ENCODE measurements around the gene EPN3.

Gene EPN3

DNA sequence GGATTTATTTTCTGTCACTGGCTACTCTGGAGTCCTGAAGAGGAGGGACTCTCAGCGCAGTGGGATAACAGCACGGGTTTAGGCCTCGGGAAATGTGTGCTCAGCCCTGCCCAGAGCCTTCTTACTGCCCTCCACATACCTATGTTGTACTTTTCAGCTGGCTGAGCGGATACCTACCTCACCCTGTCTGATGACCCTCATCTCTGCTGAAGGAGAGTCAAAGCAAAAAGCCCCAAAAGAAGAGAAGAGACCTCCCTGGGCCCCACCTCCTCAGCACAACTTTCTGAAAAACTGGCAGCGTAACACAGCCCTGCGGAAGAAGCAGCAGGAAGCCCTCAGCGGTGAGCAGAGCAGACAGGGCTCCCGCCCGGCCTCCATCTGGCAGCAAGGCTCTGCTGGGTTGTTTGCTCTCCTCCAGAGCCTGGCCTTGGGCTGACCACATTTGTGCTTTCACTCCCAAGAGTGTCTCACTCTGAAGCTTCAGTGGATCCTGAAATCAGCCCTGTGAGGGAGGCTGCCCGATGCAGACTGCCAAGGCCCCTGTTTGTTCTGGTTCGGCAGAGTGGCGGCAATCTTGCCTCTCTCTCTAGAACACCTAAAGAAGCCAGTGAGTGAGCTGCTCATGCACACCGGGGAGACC lies 14.0 kb upstream of the EPN3 start:
- Histone ChIP-seq H2BK5ac (ENCODE audit: low read length) (no peak overlapping the region), H3K4ac (ENCODE audit: low read depth, low read length) (no peak overlapping the region), H3K79me1 (ENCODE audit: low read length) (no peaks in the 10 kb centered on the region), H3K4me3 (ENCODE audit: low read length) (no peak overlapping the region), H3K27me3 (ENCODE audit: insufficient read depth, low read length, poor library complexity) (no peaks in the 10 kb centered on the region), H3K79me2 (ENCODE audit: control insufficient read depth, insufficient read depth, low read length) (no peaks in the 10 kb centered on the region), H3K4me2 (ENCODE audit: low read length) (no peak overlapping the region), H3K23ac (ENCODE audit: low read length) (no peak overlapping the region), H3K27ac (ENCODE audit: low read depth, low read length) (no peak overlapping the region), H3K4me1 (ENCODE audit: control insufficient read depth, low read depth, low read length) (no peaks in the 10 kb centered on the region), H4K5ac (ENCODE audit: low read length) (no peak overlapping the region), H3K36me3 (ENCODE audit: control insufficient read depth, insufficient read depth, low read length) (no peaks in the 10 kb centered on the region), H4K8ac (ENCODE audit: low read depth, low read length) (no peak overlapping the region), H3K9ac (ENCODE audit: low read length) (no peak overlapping the region), H3K18ac (ENCODE audit: low read length) (no peak overlapping the region), H2BK120ac (ENCODE audit: low read depth, low read length) (no peak overlapping the region), H2AK5ac (ENCODE audit: low read length) (no peak overlapping the region), H2BK15ac (replicated peaks; ENCODE audit: low read depth) (no peak overlapping the region), H3K56ac (ENCODE audit: low read length) (no peak overlapping the region)
- DNase-seq: no peak
- no CpG with 5 or more reads among the region's 13 CpGs for WGBS (ENCODE audit: extremely low coverage, insufficient coverage, low lambda C conversion rate)

DNA sequence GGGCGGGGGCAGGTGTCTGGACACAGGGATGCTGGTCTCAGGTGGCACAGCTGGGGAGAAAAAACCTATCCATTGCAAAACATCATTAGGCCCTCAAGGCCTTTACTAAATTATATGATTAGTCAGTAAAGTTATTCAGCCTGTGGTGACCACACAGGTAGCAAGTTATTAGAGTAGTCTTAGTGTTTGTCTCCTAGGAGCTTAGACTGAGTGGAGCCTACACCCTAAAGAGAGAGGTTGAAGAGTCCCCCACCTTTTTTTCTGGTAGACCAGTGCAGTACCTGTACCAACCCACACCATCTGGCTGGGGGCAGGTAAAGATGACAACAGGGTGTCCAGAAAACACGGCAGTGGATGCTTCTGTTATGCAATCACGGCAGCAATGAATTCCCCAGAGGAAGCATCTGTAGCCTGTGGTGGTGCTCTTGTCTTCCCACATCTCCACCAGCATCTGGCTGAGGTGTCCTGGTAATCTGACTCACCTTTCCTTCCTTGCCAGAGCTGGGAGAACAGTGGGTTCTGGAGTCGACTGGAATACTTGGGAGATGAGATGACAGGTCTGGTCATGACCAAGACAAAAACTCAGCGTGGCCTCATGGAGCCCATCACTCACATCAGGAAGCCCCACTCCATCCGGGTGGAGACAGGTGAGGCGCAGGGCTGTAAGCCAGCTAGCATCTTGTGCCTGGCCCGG lies 13.2 kb upstream of the EPN3 start:
- Histone ChIP-seq H3K4me3 (ENCODE audit: low read length) (no peak overlapping the region), H3K27ac (ENCODE audit: low read depth, low read length) (no peak overlapping the region), H3K23ac (ENCODE audit: low read length) (no peak overlapping the region), H3K4ac (ENCODE audit: low read depth, low read length) (no peak overlapping the region), H3K9ac (ENCODE audit: low read length) (no peak overlapping the region), H4K5ac (ENCODE audit: low read length) (no peak overlapping the region), H3K4me2 (ENCODE audit: low read length) (no peak overlapping the region), H3K56ac (ENCODE audit: low read length) (no peak overlapping the region), H2AK5ac (ENCODE audit: low read length) (no peak overlapping the region), H3K36me3 (ENCODE audit: control insufficient read depth, insufficient read depth, low read length) (no peaks in the 10 kb centered on the region), H3K79me1 (ENCODE audit: low read length) (no peaks in the 10 kb centered on the region), H2BK15ac (replicated peaks; ENCODE audit: low read depth) (no peak overlapping the region), H3K79me2 (ENCODE audit: control insufficient read depth, insufficient read depth, low read length) (no peaks in the 10 kb centered on the region), H3K27me3 (ENCODE audit: insufficient read depth, low read length, poor library complexity) (no peaks in the 10 kb centered on the region), H3K18ac (ENCODE audit: low read length) (no peak overlapping the region), H3K4me1 (ENCODE audit: control insufficient read depth, low read depth, low read length) (no peaks in the 10 kb centered on the region), H2BK5ac (ENCODE audit: low read length) (no peak overlapping the region), H4K8ac (ENCODE audit: low read depth, low read length) (no peak overlapping the region), H2BK120ac (ENCODE audit: low read depth, low read length) (no peak overlapping the region)
- DNase-seq: no peak
- no CpG with 5 or more reads among the region's 8 CpGs for WGBS (ENCODE audit: extremely low coverage, insufficient coverage, low lambda C conversion rate)

DNA sequence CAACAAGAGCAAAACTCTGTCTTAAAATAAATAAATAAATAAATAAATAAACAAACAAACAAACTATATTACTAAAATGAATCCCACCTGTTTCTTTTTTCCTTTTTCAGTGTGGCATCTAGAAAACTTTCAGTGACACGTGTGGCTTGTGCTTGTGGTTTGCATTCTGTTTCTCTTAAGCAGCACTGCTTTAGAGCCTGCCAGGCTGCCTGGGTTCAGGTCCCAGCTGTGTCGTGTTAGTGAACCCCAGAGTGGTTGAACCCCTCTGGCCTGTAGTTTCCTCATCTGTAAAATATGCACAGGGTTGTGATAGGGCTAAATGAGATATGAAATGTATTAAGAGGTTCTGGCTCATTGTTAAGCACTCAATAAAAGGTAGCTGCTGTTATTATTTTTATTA lies 12.1 kb upstream of the EPN3 start:
- H2BK5ac ChIP-seq (ENCODE audit: low read length): no peak overlapping the region
- H3K4ac ChIP-seq (ENCODE audit: low read depth, low read length): no peak overlapping the region
- no peak overlapping the region for H3K9ac ChIP-seq (ENCODE audit: low read length)
- H3K4me1 ChIP-seq (ENCODE audit: control insufficient read depth, low read depth, low read length): no peaks in the 10 kb centered on the region
- no peak overlapping the region for H4K8ac ChIP-seq (ENCODE audit: low read depth, low read length)
- no peak overlapping the region for H3K18ac ChIP-seq (ENCODE audit: low read length)
- no peak overlapping the region for H4K5ac ChIP-seq (ENCODE audit: low read length)
- no peak overlapping the region for H3K23ac ChIP-seq (ENCODE audit: low read length)
- no peak overlapping the region for H2BK15ac ChIP-seq (replicated peaks; ENCODE audit: low read depth)
- H3K79me2 ChIP-seq (ENCODE audit: control insufficient read depth, insufficient read depth, low read length): no peaks in the 10 kb centered on the region
- H3K36me3 ChIP-seq (ENCODE audit: control insufficient read depth, insufficient read depth, low read length): no peaks in the 10 kb centered on the region
- WGBS (ENCODE audit: extremely low coverage, insufficient coverage, low lambda C conversion rate): no CpG with 5 or more reads among the region's 2 CpGs
- no peak overlapping the region for H2AK5ac ChIP-seq (ENCODE audit: low read length)
- H2BK120ac ChIP-seq (ENCODE audit: low read depth, low read length): no peak overlapping the region
- no peaks in the 10 kb centered on the region for H3K27me3 ChIP-seq (ENCODE audit: insufficient read depth, low read length, poor library complexity)
- no peak overlapping the region for H3K4me2 ChIP-seq (ENCODE audit: low read length)
- H3K27ac ChIP-seq (ENCODE audit: low read depth, low read length): no peak overlapping the region
- H3K56ac ChIP-seq (ENCODE audit: low read length): no peak overlapping the region
- no peaks in the 10 kb centered on the region for H3K79me1 ChIP-seq (ENCODE audit: low read length)
- no peak overlapping the region for H3K4me3 ChIP-seq (ENCODE audit: low read length)
- DNase-seq: no peak

DNA sequence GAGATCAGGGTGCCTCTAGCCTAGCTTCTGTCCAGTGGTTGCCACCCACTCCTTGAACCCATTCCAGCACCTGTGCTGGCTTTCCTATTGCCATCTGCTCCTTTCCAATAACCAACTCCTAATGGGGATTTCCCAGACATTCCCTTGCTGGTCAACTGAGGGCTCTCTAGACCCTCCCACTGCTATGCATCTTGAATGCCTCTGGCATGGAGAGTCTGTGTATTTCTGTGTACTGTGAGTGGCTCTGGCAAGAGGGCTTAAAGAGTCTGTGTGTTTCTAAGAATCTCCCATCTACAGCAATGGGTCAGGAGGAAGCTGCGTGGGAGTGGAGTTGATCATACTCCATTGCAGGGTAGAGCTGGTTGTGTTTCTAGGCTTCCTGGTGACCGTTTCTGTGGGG lies 11.0 kb upstream of the EPN3 start:
- no peaks in the 10 kb centered on the region for H3K4me1 ChIP-seq (ENCODE audit: control insufficient read depth, low read depth, low read length)
- no peak for DNase-seq
- H3K23ac ChIP-seq (ENCODE audit: low read length): no peak overlapping the region
- no peak overlapping the region for H2BK5ac ChIP-seq (ENCODE audit: low read length)
- no peak overlapping the region for H4K8ac ChIP-seq (ENCODE audit: low read depth, low read length)
- H3K9ac ChIP-seq (ENCODE audit: low read length): no peak overlapping the region
- H3K4me3 ChIP-seq (ENCODE audit: low read length): no peak overlapping the region
- H4K5ac ChIP-seq (ENCODE audit: low read length): no peak overlapping the region
- no peak overlapping the region for H3K4ac ChIP-seq (ENCODE audit: low read depth, low read length)
- no peaks in the 10 kb centered on the region for H3K79me1 ChIP-seq (ENCODE audit: low read length)
- H2AK5ac ChIP-seq (ENCODE audit: low read length): no peak overlapping the region
- no peak overlapping the region for H2BK15ac ChIP-seq (replicated peaks; ENCODE audit: low read depth)
- no peaks in the 10 kb centered on the region for H3K36me3 ChIP-seq (ENCODE audit: control insufficient read depth, insufficient read depth, low read length)
- H3K79me2 ChIP-seq (ENCODE audit: control insufficient read depth, insufficient read depth, low read length): no peaks in the 10 kb centered on the region
- H3K27ac ChIP-seq (ENCODE audit: low read depth, low read length): no peak overlapping the region
- H3K27me3 ChIP-seq (ENCODE audit: insufficient read depth, low read length, poor library complexity): no peaks in the 10 kb centered on the region
- WGBS (ENCODE audit: extremely low coverage, insufficient coverage, low lambda C conversion rate): no CpG with 5 or more reads among the region's 2 CpGs
- no peak overlapping the region for H2BK120ac ChIP-seq (ENCODE audit: low read depth, low read length)
- no peak overlapping the region for H3K56ac ChIP-seq (ENCODE audit: low read length)
- H3K18ac ChIP-seq (ENCODE audit: low read length): no peak overlapping the region
- H3K4me2 ChIP-seq (ENCODE audit: low read length): no peak overlapping the region

DNA sequence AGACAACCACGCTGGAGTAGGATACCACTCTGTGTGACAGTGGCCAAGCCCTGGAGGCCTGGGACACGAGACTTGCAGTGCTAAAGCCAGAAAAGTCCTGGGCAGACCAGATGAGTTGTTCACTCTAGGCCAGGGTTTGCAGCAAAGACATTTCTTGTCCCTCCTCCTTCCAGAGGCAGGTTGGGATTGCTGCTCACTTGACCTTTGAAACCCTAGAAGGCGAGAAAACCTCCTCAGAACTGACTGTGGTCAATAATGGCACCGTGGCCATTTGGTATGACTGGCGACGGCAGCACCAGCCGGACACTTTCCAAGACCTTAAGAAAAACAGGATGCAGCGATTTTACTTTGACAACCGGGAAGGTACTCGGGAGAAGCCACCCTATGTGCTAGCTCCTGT lies 9.8 kb upstream of the EPN3 start:
- H4K5ac ChIP-seq (ENCODE audit: low read length): no peak overlapping the region
- H3K4me3 ChIP-seq (ENCODE audit: low read length): no peak overlapping the region
- H2BK120ac ChIP-seq (ENCODE audit: low read depth, low read length): no peak overlapping the region
- H3K4me2 ChIP-seq (ENCODE audit: low read length): no peak overlapping the region
- no peaks in the 10 kb centered on the region for H3K79me1 ChIP-seq (ENCODE audit: low read length)
- no peak overlapping the region for H3K27ac ChIP-seq (ENCODE audit: low read depth, low read length)
- no peaks in the 10 kb centered on the region for H3K79me2 ChIP-seq (ENCODE audit: control insufficient read depth, insufficient read depth, low read length)
- H3K27me3 ChIP-seq (ENCODE audit: insufficient read depth, low read length, poor library complexity): no peaks in the 10 kb centered on the region
- no CpG with 5 or more reads among the region's 10 CpGs for WGBS (ENCODE audit: extremely low coverage, insufficient coverage, low lambda C conversion rate)
- H3K9ac ChIP-seq (ENCODE audit: low read length): no peak overlapping the region
- no peak overlapping the region for H3K23ac ChIP-seq (ENCODE audit: low read length)
- H3K18ac ChIP-seq (ENCODE audit: low read length): no peak overlapping the region
- H3K4ac ChIP-seq (ENCODE audit: low read depth, low read length): no peak overlapping the region
- no peaks in the 10 kb centered on the region for H3K36me3 ChIP-seq (ENCODE audit: control insufficient read depth, insufficient read depth, low read length)
- DNase-seq: no peak
- H2BK5ac ChIP-seq (ENCODE audit: low read length): no peak overlapping the region
- no peak overlapping the region for H2BK15ac ChIP-seq (replicated peaks; ENCODE audit: low read depth)
- H2AK5ac ChIP-seq (ENCODE audit: low read length): no peak overlapping the region
- H3K56ac ChIP-seq (ENCODE audit: low read length): no peak overlapping the region
- no peaks in the 10 kb centered on the region for H3K4me1 ChIP-seq (ENCODE audit: control insufficient read depth, low read depth, low read length)
- no peak overlapping the region for H4K8ac ChIP-seq (ENCODE audit: low read depth, low read length)

DNA sequence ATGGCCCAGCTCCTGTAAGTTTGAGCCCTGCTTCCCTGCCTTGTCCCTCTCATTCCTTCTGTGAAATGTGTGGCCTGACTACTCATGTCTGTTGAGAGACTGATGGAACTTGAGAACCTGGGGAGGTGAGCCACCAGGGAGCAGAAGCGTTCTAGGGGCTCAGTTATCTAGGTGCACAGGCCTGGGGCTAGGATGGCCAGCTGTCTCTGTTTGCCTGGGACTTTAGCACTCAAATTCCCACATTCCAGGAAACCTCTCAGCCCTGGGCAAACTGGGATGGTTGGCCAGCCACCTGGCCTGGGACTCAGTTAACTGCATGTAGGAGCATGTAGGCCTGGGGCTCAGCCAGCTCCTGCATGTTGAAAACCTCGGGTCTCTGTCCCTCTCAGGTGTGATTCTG lies 9.3 kb upstream of the EPN3 start:
- Histone ChIP-seq H2BK5ac (ENCODE audit: low read length) (no peak overlapping the region), H4K5ac (ENCODE audit: low read length) (no peak overlapping the region), H3K4me3 (ENCODE audit: low read length) (no peak overlapping the region), H3K23ac (ENCODE audit: low read length) (no peak overlapping the region), H3K18ac (ENCODE audit: low read length) (no peak overlapping the region), H3K79me1 (ENCODE audit: low read length) (no peaks in the 10 kb centered on the region), H3K4me2 (ENCODE audit: low read length) (no peak overlapping the region), H3K4me1 (ENCODE audit: control insufficient read depth, low read depth, low read length) (no peaks in the 10 kb centered on the region), H3K9ac (ENCODE audit: low read length) (no peak overlapping the region), H3K27ac (ENCODE audit: low read depth, low read length) (no peak overlapping the region), H3K27me3 (ENCODE audit: insufficient read depth, low read length, poor library complexity) (no peaks in the 10 kb centered on the region), H3K36me3 (ENCODE audit: control insufficient read depth, insufficient read depth, low read length) (no peaks in the 10 kb centered on the region), H2AK5ac (ENCODE audit: low read length) (no peak overlapping the region), H2BK15ac (replicated peaks; ENCODE audit: low read depth) (no peak overlapping the region), H2BK120ac (ENCODE audit: low read depth, low read length) (no peak overlapping the region), H4K8ac (ENCODE audit: low read depth, low read length) (no peak overlapping the region), H3K79me2 (ENCODE audit: control insufficient read depth, insufficient read depth, low read length) (no peaks in the 10 kb centered on the region), H3K4ac (ENCODE audit: low read depth, low read length) (no peak overlapping the region), H3K56ac (ENCODE audit: low read length) (no peak overlapping the region)
- WGBS (ENCODE audit: extremely low coverage, insufficient coverage, low lambda C conversion rate): no CpG with 5 or more reads among the region's 2 CpGs
- no peak for DNase-seq
